ENCODE data around the gene RPL23. TPM values are rescaled to one million over a fixed set of nuclear protein-coding genes. Genes with fewer than 3 reads are reported as not detected.

The RPL23 gene
- total RNA-seq, 1 experiment from 2014 or later: 1,631 TPM

- H3K4me1 ChIP-seq (ENCODE audit: control insufficient read depth in 1 of 2, insufficient read depth in 2 of 2, low read length in 2 of 2): no peaks in the 10 kb centered on the region
- H3K9me2 ChIP-seq (ENCODE audit: insufficient read depth): no peaks in the 10 kb centered on the region
- H3K36me3 ChIP-seq (ENCODE audit: control insufficient read depth in 1 of 2, insufficient read depth in 2 of 2, low read length in 2 of 2): peaks cover 40 to 45% of the 10 kb centered on the region in 2 experiments
- POLR2A ChIA-PET: interaction anchor here (0.5 kb wide), 1 partner anchor 14 kb away, joined by 3 read pairs; no protein-coding TSS in a partner anchor
- H3K27ac ChIP-seq (ENCODE audit: low read depth, low read length): no peak overlapping the region
- no peaks in the 10 kb centered on the region; the same call in 1 of the 2 replicates for H3K79me2 ChIP-seq (ENCODE audit: insufficient read depth, low read length)
- ATAC-seq (no peak), DNase-seq (ENCODE audit: low read depth, low spot score) (no peak)
- no peaks in the 10 kb centered on the region for H4K20me1 ChIP-seq (ENCODE audit: insufficient read depth)
- H3K9me3 ChIP-seq (ENCODE audit: control insufficient read depth in 1 of 2, insufficient read depth in 1 of 2, low read depth in 1 of 2, low read length in 2 of 2): no peaks in the 10 kb centered on the region
- no peaks in the 10 kb centered on the region for H3K27me3 ChIP-seq (ENCODE audit: insufficient read depth, low read length)
- H3K9ac ChIP-seq (ENCODE audit: low read length): no peak overlapping the region
- H3K4me3 ChIP-seq (replicated peaks in 1 of 2; ENCODE audit: low read depth in 1 of 2, low read length in 2 of 2): no peak overlapping the region
- RAD21 ChIA-PET (ENCODE audit: low non-redundant PET in 1 of 2, low total read pairs in 2 of 2, uncharacterized antibody in 2 of 2, unreplicated experiment in 2 of 2): no interaction called here
- TF ChIP-seq EGR1 (IDR thresholded peaks at IDR 0.05; ENCODE audit: low read depth): no peak
- no peak for TF ChIP-seq YY1 (IDR thresholded peaks at IDR 0.05; ENCODE audit: extremely low read depth, insufficient replicate concordance, low read depth, low read length)
- no peak for TF ChIP-seq POLR2AphosphoS5 (IDR thresholded peaks at IDR 0.05; ENCODE audit: low read depth, low read length)
- no peak for TF ChIP-seq POLR2A (IDR thresholded peaks at IDR 0.05; ENCODE audit: borderline replicate concordance, extremely low read depth, insufficient read depth, insufficient read length)
- TF ChIP-seq EZH2phosphoT487 (IDR thresholded peaks at IDR 0.05; ENCODE audit: borderline replicate concordance): no peak
- TF ChIP-seq, protein P1, sequence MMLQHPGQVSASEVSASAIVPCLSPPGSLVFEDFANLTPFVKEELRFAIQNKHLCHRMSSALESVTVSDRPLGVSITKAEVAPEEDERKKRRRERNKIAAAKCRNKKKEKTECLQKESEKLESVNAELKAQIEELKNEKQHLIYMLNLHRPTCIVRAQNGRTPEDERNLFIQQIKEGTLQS (IDR thresholded peaks at IDR 0.05): no peak
- TF ChIP-seq ELF1 (IDR thresholded peaks at IDR 0.05; ENCODE audit: borderline replicate concordance, low read depth): no peak
- TF ChIP-seq SRF (IDR thresholded peaks at IDR 0.05; ENCODE audit: low read depth): no peak
- no peak for TF ChIP-seq RAD21 (IDR thresholded peaks at IDR 0.05; ENCODE audit: low read depth)
- no peak for TF ChIP-seq ZNF274 (IDR thresholded peaks at IDR 0.05; ENCODE audit: low read depth, low read length)
- TF ChIP-seq SIN3A (IDR thresholded peaks at IDR 0.05; ENCODE audit: low read depth): no peak
- no peak for TF ChIP-seq CEBPB (IDR thresholded peaks at IDR 0.05; ENCODE audit: low read depth)
- no peak for TF ChIP-seq ZFX (IDR thresholded peaks at IDR 0.05)
- TF ChIP-seq EZH2 (IDR thresholded peaks at IDR 0.05): no peak
- TF ChIP-seq TCF7L2 (IDR thresholded peaks at IDR 0.05; ENCODE audit: borderline replicate concordance, extremely low read depth, insufficient read depth, insufficient read length): no peak
- TF ChIP-seq, protein P2, sequence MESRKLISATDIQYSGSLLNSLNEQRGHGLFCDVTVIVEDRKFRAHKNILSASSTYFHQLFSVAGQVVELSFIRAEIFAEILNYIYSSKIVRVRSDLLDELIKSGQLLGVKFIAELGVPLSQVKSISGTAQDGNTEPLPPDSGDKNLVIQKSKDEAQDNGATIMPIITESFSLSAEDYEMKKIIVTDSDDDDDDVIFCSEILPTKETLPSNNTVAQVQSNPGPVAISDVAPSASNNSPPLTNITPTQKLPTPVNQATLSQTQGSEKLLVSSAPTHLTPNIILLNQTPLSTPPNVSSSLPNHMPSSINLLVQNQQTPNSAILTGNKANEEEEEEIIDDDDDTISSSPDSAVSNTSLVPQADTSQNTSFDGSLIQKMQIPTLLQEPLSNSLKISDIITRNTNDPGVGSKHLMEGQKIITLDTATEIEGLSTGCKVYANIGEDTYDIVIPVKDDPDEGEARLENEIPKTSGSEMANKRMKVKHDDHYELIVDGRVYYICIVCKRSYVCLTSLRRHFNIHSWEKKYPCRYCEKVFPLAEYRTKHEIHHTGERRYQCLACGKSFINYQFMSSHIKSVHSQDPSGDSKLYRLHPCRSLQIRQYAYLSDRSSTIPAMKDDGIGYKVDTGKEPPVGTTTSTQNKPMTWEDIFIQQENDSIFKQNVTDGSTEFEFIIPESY (IDR thresholded peaks at IDR 0.05; ENCODE audit: extremely low read depth, insufficient replicate concordance, low read length): no peak
- no peak for TF ChIP-seq SP1 (IDR thresholded peaks at IDR 0.05; ENCODE audit: low read depth)
- TF ChIP-seq, protein P3, sequence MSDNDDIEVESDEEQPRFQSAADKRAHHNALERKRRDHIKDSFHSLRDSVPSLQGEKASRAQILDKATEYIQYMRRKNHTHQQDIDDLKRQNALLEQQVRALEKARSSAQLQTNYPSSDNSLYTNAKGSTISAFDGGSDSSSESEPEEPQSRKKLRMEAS (IDR thresholded peaks at IDR 0.05): no peak
- TF ChIP-seq JUND (IDR thresholded peaks at IDR 0.05): no peak
- TF ChIP-seq, protein P4, sequence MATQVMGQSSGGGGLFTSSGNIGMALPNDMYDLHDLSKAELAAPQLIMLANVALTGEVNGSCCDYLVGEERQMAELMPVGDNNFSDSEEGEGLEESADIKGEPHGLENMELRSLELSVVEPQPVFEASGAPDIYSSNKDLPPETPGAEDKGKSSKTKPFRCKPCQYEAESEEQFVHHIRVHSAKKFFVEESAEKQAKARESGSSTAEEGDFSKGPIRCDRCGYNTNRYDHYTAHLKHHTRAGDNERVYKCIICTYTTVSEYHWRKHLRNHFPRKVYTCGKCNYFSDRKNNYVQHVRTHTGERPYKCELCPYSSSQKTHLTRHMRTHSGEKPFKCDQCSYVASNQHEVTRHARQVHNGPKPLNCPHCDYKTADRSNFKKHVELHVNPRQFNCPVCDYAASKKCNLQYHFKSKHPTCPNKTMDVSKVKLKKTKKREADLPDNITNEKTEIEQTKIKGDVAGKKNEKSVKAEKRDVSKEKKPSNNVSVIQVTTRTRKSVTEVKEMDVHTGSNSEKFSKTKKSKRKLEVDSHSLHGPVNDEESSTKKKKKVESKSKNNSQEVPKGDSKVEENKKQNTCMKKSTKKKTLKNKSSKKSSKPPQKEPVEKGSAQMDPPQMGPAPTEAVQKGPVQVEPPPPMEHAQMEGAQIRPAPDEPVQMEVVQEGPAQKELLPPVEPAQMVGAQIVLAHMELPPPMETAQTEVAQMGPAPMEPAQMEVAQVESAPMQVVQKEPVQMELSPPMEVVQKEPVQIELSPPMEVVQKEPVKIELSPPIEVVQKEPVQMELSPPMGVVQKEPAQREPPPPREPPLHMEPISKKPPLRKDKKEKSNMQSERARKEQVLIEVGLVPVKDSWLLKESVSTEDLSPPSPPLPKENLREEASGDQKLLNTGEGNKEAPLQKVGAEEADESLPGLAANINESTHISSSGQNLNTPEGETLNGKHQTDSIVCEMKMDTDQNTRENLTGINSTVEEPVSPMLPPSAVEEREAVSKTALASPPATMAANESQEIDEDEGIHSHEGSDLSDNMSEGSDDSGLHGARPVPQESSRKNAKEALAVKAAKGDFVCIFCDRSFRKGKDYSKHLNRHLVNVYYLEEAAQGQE (IDR thresholded peaks at IDR 0.05; ENCODE audit: low read depth): no peak
- no peak overlapping the region for H3K4me2 ChIP-seq (ENCODE audit: low read length)
- no peak overlapping the region for H2AFZ ChIP-seq (ENCODE audit: low read depth, low read length, poor library complexity, severe bottlenecking)
- CTCF ChIA-PET: no interaction called here
- no TSS peak for BruUV-seq (replicated peaks)
- intact Hi-C loops (cut with micrococcal nuclease): no loop called here
Observed at GRCh38 chr17:38809828-38810227, 43.7 kb downstream of the RPL23 start.
